Neural cell (in vitro differentiated cells): ENCODE measurements around the gene KITLG. TPM values are rescaled to one million over a fixed set of nuclear protein-coding genes. Genes with fewer than 3 reads are reported as not detected.

ENCODE experiments used
- H2AFZ ChIP-seq: fragments of 200-600, 300-800 bp; sonication (generic), shearing (Covaris generic); 2 replicates; pipeline ENCODE4 v1.6.0; 2014; ENCODE audit warnings: low read depth, mild to moderate bottlenecking, antibody characterized with exemption, low read length, moderate library complexity
- H3F3A ChIP-seq: fragments of 200-600 bp; shearing (Covaris generic); 2 replicates; pipeline ENCODE4 v1.6.1; 2016; ENCODE audit warnings: mild to moderate bottlenecking, moderate library complexity, mixed read lengths, antibody characterized with exemption, low read length; ENCODE audit not compliant: insufficient read depth, poor library complexity, severe bottlenecking
- H3K27ac ChIP-seq: fragments of 200-600, 300-800 bp; sonication (generic), shearing (Covaris generic); 2 replicates; pipeline ENCODE4 v1.5.1; 2014; ENCODE audit warnings: mild to moderate bottlenecking, low read length, moderate library complexity
- H3K27me3 ChIP-seq: fragments of 300-800, 200-600 bp; sonication (generic), shearing (Covaris generic); 2 replicates; pipeline ENCODE4 v1.6.0; 2014; ENCODE audit warnings: mild to moderate bottlenecking, low read depth, low read length, moderate library complexity; ENCODE audit not compliant: insufficient read depth
- H3K36me3 ChIP-seq: fragments of 300-800, 200-600 bp; sonication (generic), shearing (Covaris generic); 2 replicates; pipeline ENCODE4 v1.5.1; 2014; ENCODE audit warnings: mild to moderate bottlenecking, antibody characterized with exemption, low read length, moderate library complexity; ENCODE audit not compliant: insufficient read depth
- H3K4me2 ChIP-seq: fragments of 300-800, 200-600 bp; sonication (generic), shearing (Covaris generic); 2 replicates; pipeline ENCODE4 v1.6.0; 2014; ENCODE audit warnings: mild to moderate bottlenecking, low read length
- H3K4me3 ChIP-seq: fragments of 300-800, 200-600 bp; sonication (generic), shearing (Covaris generic); 2 replicates; pipeline ENCODE4 v1.5.1; 2014; ENCODE audit warnings: mild to moderate bottlenecking, low read length, moderate library complexity
- H3K79me2 ChIP-seq: fragments of 200-600 bp; shearing (Covaris generic); replicated peaks from 2 replicates; pipeline ENCODE4 v1.6.0; 2014; ENCODE audit warnings: mild to moderate bottlenecking, low read length, moderate library complexity; ENCODE audit not compliant: insufficient read depth
- H3K9ac ChIP-seq: fragments of 300-800, 200-600 bp; sonication (generic), shearing (Covaris generic); 2 replicates; pipeline ENCODE4 v1.6.1; 2016; ENCODE audit warnings: mild to moderate bottlenecking, low read length, mixed read lengths
- H3K9me2 ChIP-seq: fragments of 200-600 bp; shearing (Covaris generic); 2 replicates; pipeline ENCODE4 v1.6.1; 2016; ENCODE audit warnings: mild to moderate bottlenecking, low read length, mixed read lengths; ENCODE audit not compliant: insufficient read depth
- H3K9me3 ChIP-seq: fragments of 200-600, 300-800 bp; sonication (generic), shearing (Covaris generic); 2 replicates; pipeline ENCODE4 v1.6.1; 2016; ENCODE audit warnings: mild to moderate bottlenecking, mixed run types, low read length, moderate library complexity, mixed read lengths
- H4K20me1 ChIP-seq: fragments of 200-600 bp; shearing (Covaris generic); 2 replicates; pipeline ENCODE4 v1.6.1; 2016; ENCODE audit warnings: mild to moderate bottlenecking, mixed run types; ENCODE audit not compliant: insufficient read depth
- CTCF ChIP-seq: fragments of 450-650 bp; IDR thresholded peaks from 2 replicates; pipeline ENCODE4 v1.5.1; 2014; ENCODE audit warnings: antibody characterized with exemption, mild to moderate bottlenecking, moderate library complexity; ENCODE audit not compliant: poor library complexity, severe bottlenecking
- EP300 ChIP-seq: fragments of 450-650 bp; conservative IDR thresholded peaks from 2 replicates; pipeline ENCODE4 v1.6.1; 2014; ENCODE audit warnings: antibody characterized with exemption, mild to moderate bottlenecking, moderate library complexity; ENCODE audit not compliant: poor library complexity, severe bottlenecking
- EZH2 ChIP-seq: fragments of 200-600, 300-800 bp; shearing (Covaris generic), sonication (generic); IDR thresholded peaks from 2 replicates; pipeline ENCODE4 v1.6.1; 2014; ENCODE audit warnings: antibody characterized with exemption, low read length, borderline replicate concordance, mild to moderate bottlenecking; ENCODE audit not compliant: insufficient read depth, poor library complexity, severe bottlenecking
- MXI1 ChIP-seq: fragments of 450-650 bp; conservative IDR thresholded peaks from 2 replicates; pipeline ENCODE4 v1.6.1; 2014; ENCODE audit warnings: antibody characterized with exemption, mild to moderate bottlenecking; ENCODE audit not compliant: poor library complexity, severe bottlenecking
- POLR2AphosphoS5 ChIP-seq: IDR thresholded peaks from 2 replicates; pipeline ENCODE4 v1.6.1; 2012
- RAD21 ChIP-seq: fragments of 450-650 bp; conservative IDR thresholded peaks from 2 replicates; pipeline ENCODE4 v1.6.1; 2014; ENCODE audit warnings: antibody characterized with exemption, mild to moderate bottlenecking, moderate library complexity
- REST ChIP-seq: IDR thresholded peaks from 2 replicates; pipeline ENCODE4 v1.6.1; 2012; ENCODE audit warnings: borderline replicate concordance
- SMC3 ChIP-seq: fragments of 450-650 bp; conservative IDR thresholded peaks from 2 replicates; pipeline ENCODE4 v1.6.1; 2014; ENCODE audit warnings: antibody characterized with exemption, mild to moderate bottlenecking, moderate library complexity; ENCODE audit not compliant: poor library complexity
- TAF1 ChIP-seq: IDR thresholded peaks from 2 replicates; pipeline ENCODE4 v1.6.1; 2012; ENCODE audit warnings: low read depth
- polyA plus RNA-seq: library from polyadenylated mRNA; depleted of rRNA; stranded (reverse); fragments of >200 nt; gene quantifications from 2 replicates; pipeline ENCODE4 v1.2.3, GENCODE V29; 2014

KITLG gene
- polyA plus RNA-seq, 1 donor from 2014 or later = 6.2 TPM

GRCh38 chr12:88520436-88520820 lies 59.8 kb downstream of the KITLG start:
- H3K4me3 ChIP-seq = no peak overlapping the region
- no peak overlapping the region for H3K9ac ChIP-seq
- H3K9me2 ChIP-seq = no peaks in the 10 kb centered on the region
- no peaks in the 10 kb centered on the region for H3K9me3 ChIP-seq
- H4K20me1 ChIP-seq = no peaks in the 10 kb centered on the region
- no peaks in the 10 kb centered on the region for H3K36me3 ChIP-seq
- no peak overlapping the region for H3K4me2 ChIP-seq
- H2AFZ ChIP-seq = no peak overlapping the region
- H3K27ac ChIP-seq = peak overlapping the region; percentile 74
- H3F3A ChIP-seq = no peaks in the 10 kb centered on the region
- H3K79me2 ChIP-seq = no peaks in the 10 kb centered on the region
- no peak for TF ChIP-seq MXI1
- TF ChIP-seq POLR2AphosphoS5 = no peak
- no peak for TF ChIP-seq REST
- TF ChIP-seq RAD21 = no peak
- TF ChIP-seq EP300 = no peak
- no peak for TF ChIP-seq TAF1
- no peak for TF ChIP-seq CTCF
- TF ChIP-seq EZH2 = no peak
- no peak for TF ChIP-seq SMC3
- H3K27me3 ChIP-seq = no peaks in the 10 kb centered on the region

GRCh38 chr12:88519802-88520435 lies 60.4 kb downstream of the KITLG start:
- TF ChIP-seq REST = peak; percentile 97
- TF ChIP-seq CTCF = no peak
- TF ChIP-seq SMC3 = no peak
- no peak for TF ChIP-seq RAD21
- TF ChIP-seq TAF1 = no peak
- TF ChIP-seq POLR2AphosphoS5 = peak; percentile 27
- TF ChIP-seq EZH2 = no peak
- TF ChIP-seq EP300 = peak; percentile 58
- TF ChIP-seq MXI1 = no peak
- Histone ChIP-seq H3K36me3 (no peaks in the 10 kb centered on the region), H3K79me2 (no peaks in the 10 kb centered on the region), H3K9me2 (no peaks in the 10 kb centered on the region), H3K27ac (peak overlapping the region; percentile 74), H4K20me1 (no peaks in the 10 kb centered on the region), H3K27me3 (no peaks in the 10 kb centered on the region), H2AFZ (no peak overlapping the region), H3K4me2 (no peak overlapping the region), H3K9me3 (no peaks in the 10 kb centered on the region), H3K4me3 (no peak overlapping the region), H3K9ac (peak overlapping the region; percentile 18), H3F3A (no peaks in the 10 kb centered on the region)
